C4-2B (cell line): ENCODE measurements around the gene CLIP2.

Source experiments
- H3K27ac ChIP-seq: fragments of 450-650 bp; 2 replicates; pipeline ENCODE4 v1.5.1; 2017
- CTCF ChIP-seq: fragments of 450-650 bp; conservative IDR thresholded peaks from 2 replicates; pipeline ENCODE4 v1.5.1; 2017; ENCODE audit warnings: mild to moderate bottlenecking
- ZFX ChIP-seq: fragments of 450-650 bp; IDR thresholded peaks from 2 replicates; pipeline ENCODE4 v1.6.1; 2017

CLIP2 gene

GRCh38 chr7:74449809-74450397, 160.7 kb downstream of the CLIP2 start:
- no peak for TF ChIP-seq ZFX
- peak; percentile 97 for TF ChIP-seq CTCF
- no peak overlapping the region for H3K27ac ChIP-seq

- TF ChIP-seq CTCF (no peak), ZFX (no peak)
- peak overlapping the region; percentile 73; the same call in 1 of the 2 replicates for H3K27ac ChIP-seq
Observed at GRCh38 chr7:74452748-74453321, 163.6 kb downstream of the CLIP2 start.

- H3K27ac ChIP-seq, result peak within 1 kb of the TSS; percentile 73
- TF ChIP-seq ZFX (no peak), CTCF (no peak)
Observed at GRCh38 chr7:74453322-74454011, 164.3 kb downstream of the CLIP2 start, which contains the start of gene GTF2IRD1. Gene GTF2IRD1, plus strand, starts transcription at chr7:74453906. Its CDS starts 54,175 bp downstream, at chr7:74508081.

GRCh38 chr7:74454021-74454924, 165.1 kb downstream of the CLIP2 start:
- H3K27ac ChIP-seq, result peak overlapping the region; percentile 73
- TF ChIP-seq CTCF, result no peak
- 0 out of 2 replicates have a peak, but pooled peaks have one; percentile 18 for TF ChIP-seq ZFX

GRCh38 chr7:74454925-74455288, 165.7 kb downstream of the CLIP2 start:
- peak overlapping the region; percentile 73 for H3K27ac ChIP-seq
- TF ChIP-seq CTCF (no peak), ZFX (no peak)

GRCh38 chr7:74455291-74455804, 166.1 kb downstream of the CLIP2 start:
- H3K27ac ChIP-seq, result peak overlapping the region; percentile 73
- TF ChIP-seq ZFX (no peak), CTCF (no peak)
